Muscle of arm (tissue), 12 donors: ENCODE measurements around the gene CORO2B. TPM values are rescaled to one million over a fixed set of nuclear protein-coding genes. Genes with fewer than 3 reads are reported as not detected.

Experiments
- DNase-seq: peaks from one replicate; pipeline ENCODE4 v3.0.0-alpha.2; 2013
- polyA plus RNA-seq, 12 donors: library from polyadenylated mRNA; unstranded; fragments of 120-200 nt; gene quantifications; one replicate each; pipeline ENCODE4 v1.2.1, GENCODE V29; 2013; ENCODE audit not compliant: insufficient read length in 12 of 12

CORO2B gene
- polyA plus RNA-seq, 12 donors = 4.3 to 10.6 (median 6.0) TPM; not detected in 1

DNA sequence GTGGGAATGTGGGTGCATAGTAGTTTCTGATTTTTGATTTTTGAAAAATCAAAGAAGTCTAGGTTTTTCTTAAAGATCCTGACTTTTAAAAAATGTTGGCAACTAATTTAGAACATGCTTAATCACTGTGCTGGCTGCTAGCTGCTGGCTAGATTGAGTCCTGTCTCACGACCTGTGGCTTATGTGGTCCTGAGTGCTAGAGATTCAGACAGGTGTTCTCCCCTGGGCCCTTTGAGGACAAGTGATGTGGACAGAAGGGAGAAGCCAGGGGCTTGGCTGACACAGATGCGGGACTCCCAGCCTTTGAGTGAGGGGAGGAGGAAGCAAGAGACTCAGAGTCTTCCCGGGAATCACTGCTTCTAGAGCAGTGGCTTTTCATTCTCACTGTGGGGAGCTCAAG lies 47.5 kb downstream of the CORO2B start:
- no peak for DNase-seq

DNA sequence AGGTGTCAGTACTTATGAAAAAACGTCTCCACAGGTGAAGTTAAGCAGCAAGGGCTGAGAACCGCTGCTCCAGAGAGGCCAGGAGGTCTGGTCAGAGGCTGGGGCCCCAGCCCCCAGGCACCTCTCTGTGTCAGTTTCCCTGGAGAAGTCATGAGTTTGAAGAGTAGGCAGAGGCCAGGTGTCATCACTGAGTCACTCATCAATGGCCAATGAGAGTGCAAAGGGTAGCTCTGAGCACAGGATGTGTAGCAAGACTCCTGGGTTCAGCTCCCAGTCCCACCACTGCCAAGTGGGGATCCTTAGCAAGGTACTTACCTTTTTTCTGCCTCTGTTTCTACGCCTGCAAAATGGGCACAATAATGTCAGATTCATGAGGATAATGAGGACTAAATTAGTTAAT lies 47.9 kb downstream of the CORO2B start:
- DNase-seq = no peak

DNA sequence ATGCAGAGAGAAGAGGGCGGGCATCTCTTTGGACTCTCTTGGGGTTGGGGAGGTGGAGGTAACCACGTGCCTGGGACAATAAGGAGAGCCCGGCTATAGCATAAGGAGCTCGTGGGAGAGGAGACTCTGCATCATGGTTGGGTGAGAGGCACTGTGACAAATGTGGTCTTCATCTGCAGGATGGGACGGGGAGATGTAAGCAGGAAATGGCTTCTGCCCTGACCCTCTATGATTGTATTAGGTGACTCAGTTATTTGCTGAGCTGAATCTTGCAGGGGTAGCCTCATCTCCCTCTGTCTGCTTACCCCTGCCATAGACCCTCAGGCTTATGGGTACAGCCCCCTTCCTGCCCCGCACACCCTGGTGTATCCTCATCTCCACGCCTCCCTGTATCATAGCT lies 48.7 kb downstream of the CORO2B start:
- no peak for DNase-seq

DNA sequence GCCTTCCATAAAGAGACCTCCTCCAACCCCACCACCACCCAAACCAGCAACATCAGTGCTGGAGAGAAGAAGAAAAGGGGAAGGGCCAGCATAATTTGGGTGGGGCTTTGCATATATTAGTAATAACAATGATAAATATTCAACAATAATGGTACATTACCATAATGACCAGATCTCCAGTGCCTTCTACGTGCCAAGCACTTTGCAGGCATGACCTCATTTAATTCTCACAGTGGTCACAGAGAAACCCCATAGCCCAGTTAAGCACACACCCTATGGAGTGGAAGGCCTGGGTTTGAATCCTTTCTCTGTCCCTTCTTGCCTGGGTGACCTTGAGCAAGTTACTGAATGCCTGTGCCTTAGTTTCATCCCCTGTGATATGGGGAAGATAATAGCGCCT lies 49.2 kb downstream of the CORO2B start:
- DNase-seq = no peak

DNA sequence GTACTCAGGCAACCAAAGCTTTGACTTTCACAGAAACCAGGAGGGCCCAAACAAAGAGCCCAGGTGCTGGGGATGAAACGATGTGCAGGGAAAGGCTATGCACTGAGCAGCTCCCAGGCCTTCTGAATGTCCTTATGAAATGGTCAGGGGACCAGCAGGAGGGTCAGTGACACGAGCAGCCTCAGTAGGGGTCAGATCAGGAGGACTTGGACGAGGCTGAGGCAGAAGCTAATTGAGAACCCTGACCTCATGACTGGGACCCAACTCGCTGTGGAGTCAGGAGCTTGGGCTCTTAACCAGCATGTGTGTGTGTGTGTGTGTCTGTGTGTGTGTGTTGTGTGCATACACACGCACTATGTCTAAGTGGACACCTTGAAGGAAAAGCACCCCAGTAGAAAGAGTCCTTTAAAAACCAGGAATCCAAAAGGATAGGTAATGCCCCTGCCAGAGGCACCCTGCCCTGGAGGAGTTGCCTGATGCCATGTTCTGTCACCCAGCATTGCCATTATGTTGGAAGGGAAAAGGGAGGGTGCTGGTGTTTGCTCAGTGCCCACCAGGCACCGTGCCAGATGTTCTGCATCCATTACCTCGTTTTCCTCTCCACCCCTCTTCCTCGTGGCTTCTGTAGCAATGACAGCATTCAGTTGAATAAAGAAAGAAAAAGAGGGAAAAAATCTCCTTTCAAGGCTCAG lies 50.9 kb downstream of the CORO2B start:
- no peak for DNase-seq

DNA sequence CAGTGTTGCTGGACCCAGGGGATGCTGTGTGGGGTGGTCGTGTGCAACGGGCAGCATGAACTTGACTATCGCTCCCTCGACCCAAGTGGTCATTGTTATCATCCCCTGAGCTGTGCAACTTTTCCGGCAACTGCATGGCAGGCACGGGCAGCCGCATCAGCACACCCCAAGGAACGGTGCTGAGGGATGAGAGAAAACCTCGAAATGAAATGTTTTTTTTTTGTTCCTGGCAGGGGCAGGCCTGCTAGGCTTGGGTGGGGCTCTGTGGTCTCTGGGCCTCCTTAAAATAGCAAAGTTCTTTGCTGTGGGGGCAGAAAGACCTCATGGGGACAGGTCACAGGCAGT lies 51.4 kb downstream of the CORO2B start:
- DNase-seq = no peak

DNA sequence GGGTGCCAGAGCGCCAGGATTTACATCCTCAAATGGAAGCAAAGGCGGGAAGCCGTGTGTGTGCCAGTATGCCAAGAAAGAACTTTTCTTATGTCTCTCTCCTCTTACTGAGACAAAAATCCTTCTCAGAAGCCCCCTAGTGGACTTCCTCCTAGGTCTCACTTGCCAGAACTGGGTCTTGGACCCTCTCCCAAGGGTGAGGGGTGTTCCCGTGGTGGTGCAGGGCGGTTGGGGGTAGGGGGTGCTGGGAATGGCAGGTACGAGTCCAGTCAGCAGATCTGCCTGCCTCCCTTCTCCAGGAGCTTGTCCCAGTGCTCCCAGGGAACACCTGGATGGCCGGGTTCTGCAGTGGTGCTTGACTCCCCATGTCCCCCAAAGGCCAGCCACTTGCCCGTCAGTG lies 52.0 kb downstream of the CORO2B start:
- no peak for DNase-seq

DNA sequence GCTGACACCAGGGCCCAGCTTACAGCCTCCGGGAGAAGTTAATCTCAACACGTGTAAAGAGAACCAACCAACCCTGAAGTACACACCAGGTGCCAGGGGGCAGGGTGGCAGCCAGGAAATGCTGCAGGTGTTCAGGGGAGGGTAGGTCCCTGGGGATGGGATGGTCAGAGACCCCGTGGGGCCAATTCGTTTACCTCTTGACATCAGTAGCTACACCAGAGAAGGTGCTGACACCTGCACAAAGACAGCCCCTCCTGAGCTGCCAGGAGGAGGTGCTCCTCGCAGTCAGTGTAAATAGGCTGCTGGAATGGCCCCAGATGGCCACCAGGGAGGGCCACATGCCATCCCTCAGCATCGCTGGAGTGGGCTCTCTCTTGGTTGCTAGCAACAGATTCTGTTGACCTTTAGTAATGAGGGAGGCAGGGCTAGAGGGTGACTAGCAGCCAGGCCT lies 52.8 kb downstream of the CORO2B start:
- no peak for DNase-seq

DNA sequence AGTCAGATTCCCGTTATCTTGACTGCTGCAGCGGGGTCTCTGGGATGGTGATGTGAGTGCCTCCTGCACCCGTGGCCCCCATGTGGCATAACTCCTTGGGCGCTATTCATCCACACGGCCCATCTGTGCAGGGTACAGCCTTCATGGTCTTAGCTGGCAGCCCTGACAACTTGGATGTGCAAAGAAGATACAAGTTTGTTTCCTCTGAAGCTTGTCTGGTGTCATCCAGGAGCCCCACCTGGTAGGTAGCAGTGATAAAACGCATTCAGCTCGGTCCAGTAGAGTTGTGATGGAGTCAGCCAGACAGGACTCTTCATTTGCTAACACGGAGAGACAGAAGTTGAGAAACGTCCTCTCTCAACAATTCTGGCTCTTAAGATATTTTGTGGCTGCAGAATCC lies 53.3 kb downstream of the CORO2B start:
- no peak for DNase-seq

DNA sequence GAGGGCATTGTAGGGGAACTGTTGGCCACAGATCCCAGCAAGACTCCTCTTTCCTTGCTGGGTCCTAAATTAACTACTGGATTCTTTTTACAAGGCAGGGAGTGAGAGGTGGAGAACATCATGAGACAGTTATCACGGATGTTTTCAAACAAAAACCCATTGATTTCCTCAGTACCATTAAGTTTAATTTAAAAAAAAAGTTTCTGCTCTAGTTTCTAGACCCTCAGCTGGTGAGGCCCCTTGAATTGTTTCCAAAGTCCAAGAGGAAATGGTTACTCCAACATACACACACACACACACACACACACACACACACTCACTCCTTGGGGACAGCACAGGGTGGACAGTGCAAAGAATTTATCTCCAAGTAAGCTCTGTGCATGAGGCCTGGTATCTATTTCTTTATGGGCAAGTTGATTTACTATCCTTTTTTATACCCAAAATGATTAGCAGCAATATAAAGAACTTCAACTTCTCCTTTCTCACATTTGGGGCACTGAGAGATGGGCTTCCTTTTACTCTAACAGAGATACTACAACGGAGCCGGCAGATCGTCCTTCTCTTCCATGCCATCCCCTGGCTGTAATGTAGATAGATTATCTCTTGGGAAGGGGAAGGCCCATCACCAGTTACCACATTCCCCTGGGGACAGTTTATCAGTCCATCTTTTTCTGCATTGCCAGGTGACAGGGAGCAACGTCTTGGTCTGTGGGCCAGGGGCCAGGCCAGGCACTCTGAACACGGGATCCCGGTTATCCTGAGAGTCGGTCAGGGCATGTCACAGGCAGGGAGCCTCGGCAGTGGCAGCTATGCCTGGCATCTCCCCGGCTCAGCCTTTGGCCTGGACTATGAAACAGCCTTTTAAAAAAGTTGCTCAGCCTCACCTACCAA lies 54.7 kb downstream of the CORO2B start:
- no peak for DNase-seq

DNA sequence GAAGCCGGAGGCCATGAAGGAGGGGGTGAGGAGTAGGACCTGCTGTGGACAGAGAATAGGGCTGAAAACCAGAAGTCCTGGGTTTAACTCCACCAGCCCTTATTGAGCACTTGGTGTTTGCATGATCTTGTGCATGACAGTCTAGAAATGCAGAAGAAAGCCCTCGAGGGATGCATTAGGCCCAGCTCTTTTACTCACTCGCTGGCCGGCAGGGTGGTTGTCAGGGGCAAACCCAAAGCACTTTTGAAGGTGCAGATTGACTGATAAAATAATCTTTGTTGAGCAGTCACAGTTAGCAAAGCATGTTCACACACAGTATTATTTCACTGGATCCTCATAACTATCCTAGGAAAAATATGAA lies 55.3 kb downstream of the CORO2B start:
- no peak for DNase-seq

DNA sequence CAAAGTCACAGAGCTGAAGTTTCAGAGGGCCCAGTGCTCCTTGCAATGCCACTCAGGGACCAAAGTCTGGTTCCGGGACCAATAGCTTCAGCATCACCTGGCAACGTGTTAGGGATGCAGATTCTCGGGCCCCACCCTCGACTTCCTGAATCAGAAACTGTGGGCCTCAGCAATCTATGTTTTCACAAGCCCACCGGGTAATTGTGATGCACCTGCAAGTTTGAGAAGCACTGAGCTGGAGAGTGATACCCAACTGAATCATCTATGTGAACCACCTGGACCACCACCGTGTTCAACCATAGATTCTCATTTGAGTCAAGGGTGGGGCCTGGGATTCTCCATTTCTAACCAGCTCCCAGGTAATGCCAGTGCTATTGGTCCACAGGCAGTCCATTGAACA lies 55.7 kb downstream of the CORO2B start:
- no peak for DNase-seq

DNA sequence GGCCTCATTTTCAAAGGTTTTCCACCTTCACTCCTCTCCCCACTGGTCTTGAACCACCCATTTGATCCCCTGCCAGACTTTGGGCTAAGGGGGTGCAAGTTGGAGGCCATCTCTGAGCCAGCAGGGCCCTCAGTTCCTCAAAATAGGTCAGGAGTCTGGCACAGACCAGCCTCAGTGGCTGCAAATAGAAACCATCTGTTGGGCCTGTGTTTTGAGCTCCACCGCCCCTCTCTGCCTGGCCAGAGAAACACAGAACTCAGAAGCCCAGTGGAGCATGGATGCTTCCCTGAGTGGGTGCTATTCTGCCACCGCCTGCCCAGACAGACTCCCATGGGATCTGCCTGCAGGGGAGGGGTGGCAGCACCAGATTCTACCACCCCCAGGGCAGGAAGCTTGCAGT lies 56.3 kb downstream of the CORO2B start:
- DNase-seq = no peak

DNA sequence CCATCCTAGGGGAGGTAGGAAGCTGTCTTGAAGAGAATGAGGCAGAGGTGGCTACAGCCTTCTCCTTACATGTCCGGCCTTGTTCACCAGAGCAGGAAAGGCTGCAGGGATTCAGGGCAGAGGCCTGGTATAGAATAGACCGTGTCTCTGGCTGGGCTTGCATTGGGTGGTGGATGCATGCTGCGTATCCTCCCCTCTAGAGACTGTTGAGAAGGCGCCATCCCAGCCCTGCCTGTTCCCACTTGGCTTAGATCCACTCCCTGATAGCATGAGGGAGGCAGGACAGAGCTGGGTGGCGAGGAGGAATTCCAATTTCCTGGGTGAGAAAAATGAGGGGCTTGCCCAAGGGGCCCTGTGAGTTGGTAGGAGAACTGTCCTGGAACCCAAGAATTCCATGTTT lies 57.5 kb downstream of the CORO2B start:
- no peak for DNase-seq

DNA sequence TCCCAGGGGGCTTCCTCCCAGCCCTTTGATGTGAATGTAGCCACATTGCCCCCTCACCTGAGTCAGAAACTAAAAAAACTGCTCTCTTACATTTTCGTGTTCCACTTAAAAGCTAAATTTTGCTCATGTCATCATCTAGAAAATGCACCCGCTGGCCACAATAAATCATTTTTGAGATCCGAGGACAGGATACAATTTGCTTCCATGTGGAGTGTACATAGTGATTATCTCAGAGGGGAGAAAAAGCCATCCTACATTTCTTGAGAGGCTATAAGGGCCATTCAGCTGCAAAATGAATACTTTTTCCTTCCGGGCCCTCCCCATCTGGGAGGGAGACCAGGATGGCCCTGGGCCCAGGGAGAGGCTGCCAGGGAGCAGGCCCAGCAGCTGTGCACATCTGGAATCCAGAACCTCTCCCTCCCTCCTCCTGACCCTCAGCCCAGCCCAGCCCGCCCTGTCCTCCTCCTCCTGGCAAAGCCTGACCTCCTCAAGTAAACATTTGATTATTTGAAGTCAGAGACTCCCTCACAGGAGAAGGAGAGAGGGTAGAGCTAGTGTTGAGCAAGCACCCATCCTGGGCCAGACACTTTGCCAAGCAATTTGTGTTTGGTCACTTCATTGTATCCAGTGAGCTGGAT lies 59.1 kb downstream of the CORO2B start:
- DNase-seq = peak; percentile 82

DNA sequence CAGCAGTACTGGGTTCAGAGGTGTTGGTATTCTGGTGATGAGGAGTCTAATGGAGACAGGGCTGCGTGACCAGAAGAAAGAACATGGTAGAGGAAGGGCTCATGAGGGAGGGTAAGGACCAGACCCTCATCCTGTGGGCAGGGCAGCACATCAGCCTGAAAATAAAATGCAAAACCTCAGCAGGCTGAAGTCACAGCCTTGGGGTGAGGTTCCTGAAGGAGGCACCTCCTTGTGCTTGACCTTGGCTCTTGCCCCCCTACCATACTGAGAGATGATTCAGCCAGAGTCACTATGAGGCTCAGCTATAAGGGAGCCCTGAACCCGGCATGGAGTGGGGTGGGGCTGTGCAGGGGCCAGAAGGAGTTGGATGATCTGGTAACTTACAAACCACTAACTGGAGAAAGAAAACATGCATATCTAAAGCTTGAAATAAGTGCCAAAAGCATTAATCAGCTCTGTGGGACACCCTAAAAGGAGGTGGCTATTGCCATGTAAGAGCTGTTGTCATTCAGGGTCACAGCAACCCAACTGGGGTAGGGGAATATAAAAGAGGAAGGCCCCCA lies 60.2 kb downstream of the CORO2B start:
- no peak for DNase-seq

DNA sequence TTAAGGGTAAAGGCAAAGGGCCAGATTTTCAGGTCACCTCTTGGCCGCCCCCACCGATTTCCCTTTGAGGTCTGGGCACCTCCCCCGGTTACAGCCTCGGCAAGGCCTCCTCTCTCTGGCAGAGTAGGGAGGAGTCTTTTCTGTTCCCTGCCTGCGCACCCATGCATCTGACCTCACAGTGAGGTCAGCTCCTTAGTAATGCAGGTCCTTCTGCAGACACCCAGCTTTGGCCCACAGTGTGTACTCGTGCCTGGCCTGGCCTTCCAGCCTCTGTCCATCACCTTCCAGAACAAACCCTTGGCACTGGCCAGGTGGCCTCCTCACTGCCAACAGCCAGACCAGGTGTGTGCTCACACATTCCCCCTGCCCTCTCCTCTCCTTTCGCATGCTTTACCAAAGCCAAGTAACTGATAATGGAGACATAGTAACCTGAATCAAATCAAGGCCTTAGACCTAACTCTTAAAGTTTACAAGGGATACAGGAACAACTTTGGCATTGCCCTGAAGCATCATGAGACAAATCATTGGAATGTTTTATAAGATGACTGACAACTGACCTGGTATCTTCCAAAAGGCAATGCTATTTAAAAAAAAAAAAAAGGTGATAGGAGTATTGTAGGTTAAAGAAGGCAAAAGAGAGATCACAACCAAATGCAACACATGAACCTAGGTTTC lies 61.3 kb downstream of the CORO2B start:
- no peak for DNase-seq

DNA sequence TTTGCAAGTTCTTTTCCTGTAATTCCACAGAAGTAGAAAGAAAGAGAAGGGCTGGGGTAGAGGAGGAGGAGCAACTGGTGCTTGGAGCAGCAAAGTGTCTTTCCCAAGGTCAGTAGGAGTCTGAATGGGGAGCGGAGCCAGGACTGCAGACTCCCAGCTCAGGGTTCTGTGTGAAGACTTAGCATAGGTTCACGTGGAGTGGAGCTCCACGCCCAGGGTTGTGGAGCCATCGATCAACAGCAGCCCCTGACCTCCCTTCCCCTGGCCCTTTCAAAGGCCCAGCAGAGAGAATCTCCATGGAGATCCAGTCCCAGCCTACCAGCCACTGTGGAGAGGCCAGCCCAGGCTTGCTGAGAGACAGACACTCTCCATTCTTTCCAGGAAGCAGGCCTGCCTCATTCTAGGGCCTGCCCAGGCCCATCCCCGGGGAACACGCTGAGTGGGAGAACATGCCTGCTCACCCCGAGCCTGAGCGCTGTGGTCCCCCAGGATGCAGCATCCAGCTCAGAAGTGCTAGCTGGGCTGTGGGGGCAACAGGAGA lies 62.1 kb downstream of the CORO2B start:
- DNase-seq = no peak

DNA sequence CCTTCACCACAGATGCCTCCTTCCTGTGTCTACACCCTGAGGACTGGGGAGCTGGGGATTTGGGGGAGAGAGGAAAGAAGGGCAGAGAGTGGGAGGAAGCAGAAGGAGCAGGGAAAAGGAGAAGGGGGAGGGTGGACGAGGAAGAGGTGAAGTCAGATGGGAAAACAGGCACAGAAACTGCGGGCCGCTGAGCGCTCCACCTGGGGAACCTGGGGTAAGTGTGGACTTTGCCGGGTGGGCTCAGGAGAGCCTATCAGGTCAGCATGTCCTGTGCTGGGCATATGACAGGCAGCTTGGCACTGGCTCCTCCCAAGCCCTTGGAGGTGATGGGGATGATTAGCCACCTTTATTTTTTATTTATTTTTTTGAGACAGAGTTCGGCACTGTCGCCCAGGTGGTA lies 62.6 kb downstream of the CORO2B start:
- DNase-seq = no peak

DNA sequence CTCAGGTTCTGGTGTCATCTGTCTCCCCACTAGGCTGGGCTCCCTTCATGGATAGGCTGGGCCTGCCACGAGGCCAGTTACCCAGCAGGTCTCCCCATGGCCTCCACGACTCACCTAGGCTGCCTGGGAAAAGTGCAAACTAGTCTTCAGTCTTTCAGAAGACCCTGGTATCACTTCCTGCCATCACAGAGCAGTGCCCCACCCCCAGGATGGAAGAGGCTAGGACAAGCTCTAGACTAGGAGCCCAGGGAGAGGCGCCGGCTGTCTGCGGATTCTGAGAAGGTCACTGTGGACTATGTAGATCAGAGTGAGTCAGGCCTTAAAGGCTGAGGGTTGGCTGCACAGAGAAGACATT lies 63.7 kb downstream of the CORO2B start:
- no peak for DNase-seq

DNA sequence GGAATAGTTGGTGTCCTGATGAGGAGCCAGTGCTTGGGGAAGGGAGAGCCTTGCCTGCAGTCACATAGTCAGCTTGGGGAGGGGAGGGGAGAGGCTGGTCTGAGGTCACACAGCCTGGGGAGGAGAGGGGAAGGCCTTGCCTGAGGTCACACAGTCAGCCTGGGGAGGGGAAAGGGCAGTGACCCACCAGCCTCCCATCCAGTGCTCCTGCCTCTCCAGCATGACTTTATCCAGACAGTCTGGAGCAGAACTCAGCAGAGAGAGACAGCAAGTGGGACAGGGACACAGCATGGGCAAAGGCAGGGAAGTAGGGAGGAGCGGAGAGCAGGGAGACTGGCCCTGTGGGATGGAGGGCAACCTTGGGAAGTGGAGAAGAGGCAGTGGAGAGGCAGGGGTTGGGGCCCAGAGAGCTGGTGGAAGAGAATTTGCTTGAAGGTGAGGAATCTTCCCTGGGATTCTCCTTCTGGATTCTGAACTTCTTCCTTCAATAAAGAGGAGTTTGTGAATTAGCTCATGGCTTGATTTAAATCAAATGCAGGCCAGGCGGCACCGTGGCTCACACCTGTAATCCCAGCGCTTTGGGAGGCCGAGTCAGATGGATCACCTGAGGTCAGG lies 64.5 kb downstream of the CORO2B start:
- no peak for DNase-seq
